ENCODE measurements around the gene JPH4.

DNA sequence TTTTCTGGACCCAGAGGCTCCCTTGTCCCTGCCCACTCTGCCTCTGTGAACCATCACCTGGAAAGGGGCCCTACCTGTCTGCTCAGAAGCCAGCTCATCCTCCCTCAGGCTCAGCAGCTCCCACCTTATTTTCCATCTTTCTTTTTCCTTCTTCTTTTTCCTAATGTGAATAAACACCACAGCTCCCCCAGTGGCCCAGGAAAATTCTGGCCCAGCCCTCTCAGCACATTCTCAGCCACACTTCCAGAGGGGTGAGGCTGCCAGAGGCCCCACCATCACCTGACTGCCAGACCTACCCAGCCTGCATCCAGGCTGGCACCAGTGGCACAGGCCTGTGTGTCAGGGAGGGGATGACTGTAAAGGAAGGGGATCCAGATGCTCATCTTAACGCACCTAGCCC, 50.0 kb downstream of the JPH4 start:
- TF ChIP-seq, protein P1, sequence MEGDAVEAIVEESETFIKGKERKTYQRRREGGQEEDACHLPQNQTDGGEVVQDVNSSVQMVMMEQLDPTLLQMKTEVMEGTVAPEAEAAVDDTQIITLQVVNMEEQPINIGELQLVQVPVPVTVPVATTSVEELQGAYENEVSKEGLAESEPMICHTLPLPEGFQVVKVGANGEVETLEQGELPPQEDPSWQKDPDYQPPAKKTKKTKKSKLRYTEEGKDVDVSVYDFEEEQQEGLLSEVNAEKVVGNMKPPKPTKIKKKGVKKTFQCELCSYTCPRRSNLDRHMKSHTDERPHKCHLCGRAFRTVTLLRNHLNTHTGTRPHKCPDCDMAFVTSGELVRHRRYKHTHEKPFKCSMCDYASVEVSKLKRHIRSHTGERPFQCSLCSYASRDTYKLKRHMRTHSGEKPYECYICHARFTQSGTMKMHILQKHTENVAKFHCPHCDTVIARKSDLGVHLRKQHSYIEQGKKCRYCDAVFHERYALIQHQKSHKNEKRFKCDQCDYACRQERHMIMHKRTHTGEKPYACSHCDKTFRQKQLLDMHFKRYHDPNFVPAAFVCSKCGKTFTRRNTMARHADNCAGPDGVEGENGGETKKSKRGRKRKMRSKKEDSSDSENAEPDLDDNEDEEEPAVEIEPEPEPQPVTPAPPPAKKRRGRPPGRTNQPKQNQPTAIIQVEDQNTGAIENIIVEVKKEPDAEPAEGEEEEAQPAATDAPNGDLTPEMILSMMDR (IDR thresholded peaks at IDR 0.05), result no peak
- TF ChIP-seq JUN (CRISPR knock-in tag; IDR thresholded peaks at IDR 0.05) (no peak), ZNF219 (CRISPR knock-in tag; IDR thresholded peaks at IDR 0.05; ENCODE audit: borderline replicate concordance) (no peak), ZNF671 (CRISPR knock-in tag; IDR thresholded peaks at IDR 0.05) (no peak), ZNF138 (CRISPR knock-in tag; conservative IDR thresholded peaks at IDR 0.05) (no peak), GABPB1 (CRISPR knock-in tag; IDR thresholded peaks at IDR 0.05) (no peak), FOXJ3 (CRISPR knock-in tag; IDR thresholded peaks at IDR 0.05; ENCODE audit: borderline replicate concordance) (no peak)
- TF ChIP-seq, protein P2, sequence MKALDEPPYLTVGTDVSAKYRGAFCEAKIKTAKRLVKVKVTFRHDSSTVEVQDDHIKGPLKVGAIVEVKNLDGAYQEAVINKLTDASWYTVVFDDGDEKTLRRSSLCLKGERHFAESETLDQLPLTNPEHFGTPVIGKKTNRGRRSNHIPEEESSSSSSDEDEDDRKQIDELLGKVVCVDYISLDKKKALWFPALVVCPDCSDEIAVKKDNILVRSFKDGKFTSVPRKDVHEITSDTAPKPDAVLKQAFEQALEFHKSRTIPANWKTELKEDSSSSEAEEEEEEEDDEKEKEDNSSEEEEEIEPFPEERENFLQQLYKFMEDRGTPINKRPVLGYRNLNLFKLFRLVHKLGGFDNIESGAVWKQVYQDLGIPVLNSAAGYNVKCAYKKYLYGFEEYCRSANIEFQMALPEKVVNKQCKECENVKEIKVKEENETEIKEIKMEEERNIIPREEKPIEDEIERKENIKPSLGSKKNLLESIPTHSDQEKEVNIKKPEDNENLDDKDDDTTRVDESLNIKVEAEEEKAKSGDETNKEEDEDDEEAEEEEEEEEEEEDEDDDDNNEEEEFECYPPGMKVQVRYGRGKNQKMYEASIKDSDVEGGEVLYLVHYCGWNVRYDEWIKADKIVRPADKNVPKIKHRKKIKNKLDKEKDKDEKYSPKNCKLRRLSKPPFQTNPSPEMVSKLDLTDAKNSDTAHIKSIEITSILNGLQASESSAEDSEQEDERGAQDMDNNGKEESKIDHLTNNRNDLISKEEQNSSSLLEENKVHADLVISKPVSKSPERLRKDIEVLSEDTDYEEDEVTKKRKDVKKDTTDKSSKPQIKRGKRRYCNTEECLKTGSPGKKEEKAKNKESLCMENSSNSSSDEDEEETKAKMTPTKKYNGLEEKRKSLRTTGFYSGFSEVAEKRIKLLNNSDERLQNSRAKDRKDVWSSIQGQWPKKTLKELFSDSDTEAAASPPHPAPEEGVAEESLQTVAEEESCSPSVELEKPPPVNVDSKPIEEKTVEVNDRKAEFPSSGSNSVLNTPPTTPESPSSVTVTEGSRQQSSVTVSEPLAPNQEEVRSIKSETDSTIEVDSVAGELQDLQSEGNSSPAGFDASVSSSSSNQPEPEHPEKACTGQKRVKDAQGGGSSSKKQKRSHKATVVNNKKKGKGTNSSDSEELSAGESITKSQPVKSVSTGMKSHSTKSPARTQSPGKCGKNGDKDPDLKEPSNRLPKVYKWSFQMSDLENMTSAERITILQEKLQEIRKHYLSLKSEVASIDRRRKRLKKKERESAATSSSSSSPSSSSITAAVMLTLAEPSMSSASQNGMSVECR (CRISPR knock-in tag; IDR thresholded peaks at IDR 0.05; ENCODE audit: borderline replicate concordance), result no peak
- TF ChIP-seq, protein P3, sequence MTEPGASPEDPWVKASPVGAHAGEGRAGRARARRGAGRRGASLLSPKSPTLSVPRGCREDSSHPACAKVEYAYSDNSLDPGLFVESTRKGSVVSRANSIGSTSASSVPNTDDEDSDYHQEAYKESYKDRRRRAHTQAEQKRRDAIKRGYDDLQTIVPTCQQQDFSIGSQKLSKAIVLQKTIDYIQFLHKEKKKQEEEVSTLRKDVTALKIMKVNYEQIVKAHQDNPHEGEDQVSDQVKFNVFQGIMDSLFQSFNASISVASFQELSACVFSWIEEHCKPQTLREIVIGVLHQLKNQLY (CRISPR knock-in tag; IDR thresholded peaks at IDR 0.05), result no peak
- TF ChIP-seq, protein P4, sequence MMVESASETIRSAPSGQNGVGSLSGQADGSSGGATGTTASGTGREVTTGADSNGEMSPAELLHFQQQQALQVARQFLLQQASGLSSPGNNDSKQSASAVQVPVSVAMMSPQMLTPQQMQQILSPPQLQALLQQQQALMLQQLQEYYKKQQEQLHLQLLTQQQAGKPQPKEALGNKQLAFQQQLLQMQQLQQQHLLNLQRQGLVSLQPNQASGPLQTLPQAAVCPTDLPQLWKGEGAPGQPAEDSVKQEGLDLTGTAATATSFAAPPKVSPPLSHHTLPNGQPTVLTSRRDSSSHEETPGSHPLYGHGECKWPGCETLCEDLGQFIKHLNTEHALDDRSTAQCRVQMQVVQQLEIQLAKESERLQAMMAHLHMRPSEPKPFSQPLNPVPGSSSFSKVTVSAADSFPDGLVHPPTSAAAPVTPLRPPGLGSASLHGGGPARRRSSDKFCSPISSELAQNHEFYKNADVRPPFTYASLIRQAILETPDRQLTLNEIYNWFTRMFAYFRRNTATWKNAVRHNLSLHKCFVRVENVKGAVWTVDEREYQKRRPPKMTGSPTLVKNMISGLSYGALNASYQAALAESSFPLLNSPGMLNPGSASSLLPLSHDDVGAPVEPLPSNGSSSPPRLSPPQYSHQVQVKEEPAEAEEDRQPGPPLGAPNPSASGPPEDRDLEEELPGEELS (CRISPR knock-in tag; IDR thresholded peaks at IDR 0.05), result no peak
- TF ChIP-seq, protein P5, sequence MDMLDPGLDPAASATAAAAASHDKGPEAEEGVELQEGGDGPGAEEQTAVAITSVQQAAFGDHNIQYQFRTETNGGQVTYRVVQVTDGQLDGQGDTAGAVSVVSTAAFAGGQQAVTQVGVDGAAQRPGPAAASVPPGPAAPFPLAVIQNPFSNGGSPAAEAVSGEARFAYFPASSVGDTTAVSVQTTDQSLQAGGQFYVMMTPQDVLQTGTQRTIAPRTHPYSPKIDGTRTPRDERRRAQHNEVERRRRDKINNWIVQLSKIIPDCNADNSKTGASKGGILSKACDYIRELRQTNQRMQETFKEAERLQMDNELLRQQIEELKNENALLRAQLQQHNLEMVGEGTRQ (CRISPR knock-in tag; IDR thresholded peaks at IDR 0.05), result no peak
- TF ChIP-seq, protein P6, sequence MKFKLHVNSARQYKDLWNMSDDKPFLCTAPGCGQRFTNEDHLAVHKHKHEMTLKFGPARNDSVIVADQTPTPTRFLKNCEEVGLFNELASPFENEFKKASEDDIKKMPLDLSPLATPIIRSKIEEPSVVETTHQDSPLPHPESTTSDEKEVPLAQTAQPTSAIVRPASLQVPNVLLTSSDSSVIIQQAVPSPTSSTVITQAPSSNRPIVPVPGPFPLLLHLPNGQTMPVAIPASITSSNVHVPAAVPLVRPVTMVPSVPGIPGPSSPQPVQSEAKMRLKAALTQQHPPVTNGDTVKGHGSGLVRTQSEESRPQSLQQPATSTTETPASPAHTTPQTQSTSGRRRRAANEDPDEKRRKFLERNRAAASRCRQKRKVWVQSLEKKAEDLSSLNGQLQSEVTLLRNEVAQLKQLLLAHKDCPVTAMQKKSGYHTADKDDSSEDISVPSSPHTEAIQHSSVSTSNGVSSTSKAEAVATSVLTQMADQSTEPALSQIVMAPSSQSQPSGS (CRISPR knock-in tag; IDR thresholded peaks at IDR 0.05; ENCODE audit: borderline replicate concordance, low read depth), result no peak

Data from WTC11 (cell line).